CD14-positive monocyte (primary cell): Measurements from ENCODE around the gene OR10H4. TPM values are rescaled to one million over a fixed set of nuclear protein-coding genes. Genes with fewer than 3 reads are reported as not detected.

Experiments used
- DNase-seq, 3 donors: peaks; one replicate each; pipeline ENCODE4 v3.0.0-alpha.2; 2011 to 2022
- H2AFZ ChIP-seq: 2 replicates; pipeline ENCODE4 v1.6.0; 2012; ENCODE audit warnings: mild to moderate bottlenecking, low read depth, low read length, inconsistent platforms; ENCODE audit not compliant: insufficient read depth, poor library complexity, severe bottlenecking
- H3K27ac ChIP-seq, 2 donors: 1 replicate in 1 of 2; 2 replicates in 1 of 2; pipeline ENCODE4 v1.5.1; 2012 to 2013; ENCODE audit warnings: low read length in 2 of 2, control low read depth in 1 of 2, inconsistent platforms in 1 of 2, low read depth in 1 of 2, mild to moderate bottlenecking in 1 of 2
- H3K27me3 ChIP-seq, 2 donors: one replicate each; pipeline versions ENCODE4 v1.6.0 to v1.6.1; 2011 to 2013; ENCODE audit warnings: low read length in 2 of 2; ENCODE audit not compliant: control insufficient read depth in 2 of 2, insufficient read depth in 2 of 2
- H3K36me3 ChIP-seq, 2 donors: replicated peaks in 1 of 2; 1 replicate in 1 of 2; 2 replicates in 1 of 2; pipeline versions ENCODE4 v1.5.1 to v1.6.1; 2012 to 2013; ENCODE audit warnings: low read length in 2 of 2, control low read depth in 1 of 2, inconsistent platforms in 1 of 2, mild to moderate bottlenecking in 1 of 2; ENCODE audit not compliant: insufficient read depth in 2 of 2, control insufficient read depth in 1 of 2
- H3K4me1 ChIP-seq, 2 donors: 1 replicate in 1 of 2; 2 replicates in 1 of 2; pipeline versions ENCODE4 v1.5.1 to v1.6.1; 2012 to 2013; ENCODE audit warnings: low read length in 2 of 2, control low read depth in 1 of 2, inconsistent platforms in 1 of 2, mild to moderate bottlenecking in 1 of 2, moderate library complexity in 1 of 2; ENCODE audit not compliant: insufficient read depth in 2 of 2, control insufficient read depth in 1 of 2
- H3K4me2 ChIP-seq: replicated peaks from 2 replicates; pipeline ENCODE3; 2012; ENCODE audit warnings: low read length, moderate library complexity, mild to moderate bottlenecking; ENCODE audit not compliant: poor library complexity, severe bottlenecking; ENCODE audit errors: extremely low read depth
- H3K4me3 ChIP-seq, 3 experiments: fragments of 200-600 bp in 1 of 3; sonication (generic) in 1 of 3; replicated peaks in 1 of 3; 1 replicate in 2 of 3; 2 replicates in 1 of 3; pipeline ENCODE4 v1.5.1; 2011 to 2013; ENCODE audit warnings: low read length in 3 of 3, mild to moderate bottlenecking in 3 of 3, control low read depth in 2 of 3, low read depth in 2 of 3, inconsistent platforms in 1 of 3, moderate library complexity in 1 of 3
- H3K79me2 ChIP-seq: 2 replicates; pipeline ENCODE4 v1.6.0; 2012; ENCODE audit warnings: mild to moderate bottlenecking, control low read depth, inconsistent platforms, low read length, moderate library complexity; ENCODE audit not compliant: insufficient read depth
- H3K9ac ChIP-seq: 2 replicates; pipeline ENCODE4 v1.6.0; 2017; ENCODE audit warnings: low read length, mild to moderate bottlenecking; ENCODE audit not compliant: insufficient read depth, poor library complexity, severe bottlenecking
- H3K9me3 ChIP-seq, 2 donors: replicated peaks in 1 of 2; 1 replicate in 1 of 2; 2 replicates in 1 of 2; pipeline versions ENCODE4 v1.5.1 to v1.6.1; 2012 to 2013; ENCODE audit warnings: low read length in 2 of 2, control low read depth in 1 of 2; ENCODE audit not compliant: control insufficient read depth in 1 of 2, insufficient read depth in 1 of 2
- H4K20me1 ChIP-seq: 2 replicates; pipeline ENCODE4 v1.6.0; 2012; ENCODE audit warnings: mild to moderate bottlenecking, low read length, control low read depth, moderate library complexity; ENCODE audit not compliant: insufficient read depth
- H3K27ac Mint-ChIP-seq, 7 donors: one replicate each; pipeline ENCODE4 v1.8.0; 2020; ENCODE audit warnings: mild to moderate bottlenecking in 7 of 7, mixed read lengths in 7 of 7, moderate library complexity in 6 of 7, inconsistent platforms in 2 of 7
- H3K27me3 Mint-ChIP-seq, 3 donors: one replicate each; pipeline ENCODE4 v1.8.0; 2021 to 2022; ENCODE audit warnings: low read depth in 3 of 3, mild to moderate bottlenecking in 3 of 3, mixed read lengths in 3 of 3, moderate library complexity in 3 of 3, inconsistent platforms in 1 of 3
- H3K36me3 Mint-ChIP-seq, 2 donors: one replicate each; pipeline ENCODE4 v1.8.0; 2020; ENCODE audit warnings: mixed read lengths in 2 of 2, inconsistent platforms in 1 of 2, mild to moderate bottlenecking in 1 of 2
- H3K4me1 Mint-ChIP-seq: one replicate; pipeline ENCODE4 v1.8.0; 2020; ENCODE audit warnings: mild to moderate bottlenecking, mixed read lengths
- H3K4me3 Mint-ChIP-seq, 2 donors: one replicate each; pipeline ENCODE4 v1.8.0; 2020; ENCODE audit warnings: mild to moderate bottlenecking in 2 of 2, mixed read lengths in 2 of 2, moderate library complexity in 1 of 2
- H3K9me3 Mint-ChIP-seq, 7 donors: one replicate each; pipeline ENCODE4 v1.8.0; 2020 to 2022; ENCODE audit warnings: mixed read lengths in 7 of 7, mild to moderate bottlenecking in 6 of 7, moderate library complexity in 6 of 7, inconsistent platforms in 2 of 7
- CTCF ChIP-seq: fragments of 200-600 bp; IDR thresholded peaks from one replicate; pipeline ENCODE4 v1.8.0; 2022; ENCODE audit warnings: antibody characterized with exemption, mild to moderate bottlenecking
- WGBS: methylation state at CpG from one replicate; pipeline ENCODE4 v1.1.5; 2013; ENCODE audit warnings: missing lambda C conversion rate; ENCODE audit not compliant: insufficient coverage; 5-methylcytosine and 5-hydroxymethylcytosine counted together
- intact Hi-C, 2 donors: fragments of 100-400 bp; cut with micrococcal nuclease; formaldehyde crosslinking; loops; one replicate each; pipeline versions ENCODE4 v1.15.0 to v1.15.1; 2023
- polyA plus RNA-seq, 3 donors: library from polyadenylated mRNA; depleted of rRNA in 1 of 3; unstranded in 2 of 3; stranded (reverse) in 1 of 3; fragments of 300-500 nt in 2 of 3; fragments of >200 nt in 1 of 3; fragmentation: Illumina TruSeq in 2 of 3; gene quantifications; 1 replicate in 2 of 3; 2 replicates in 1 of 3; pipeline ENCODE4 v1.2.3, GENCODE V29; 2012 to 2021

Gene OR10H4
- polyA plus RNA-seq, 3 donors: not detected

DNA sequence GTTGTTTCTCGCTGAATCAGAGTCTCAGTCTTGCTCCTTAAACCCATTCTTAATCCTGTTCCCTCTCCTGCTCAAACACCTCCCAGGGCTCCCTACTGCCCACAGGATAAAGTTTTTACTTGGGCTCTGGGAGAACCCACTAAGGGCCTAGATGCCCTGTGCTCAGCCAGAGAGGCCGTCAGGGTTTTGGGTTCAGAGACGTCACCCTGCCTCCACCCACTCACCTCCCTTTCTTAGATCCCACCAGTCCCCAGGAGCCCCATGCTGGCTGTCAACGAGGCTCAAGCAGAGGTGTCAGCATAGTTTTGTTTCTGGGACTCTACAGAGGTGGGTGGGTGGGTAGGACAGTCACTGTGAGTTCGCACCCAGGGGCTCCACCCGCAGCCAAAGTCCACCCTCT lies 35.4 kb upstream of the OR10H4 start:
- Histone ChIP-seq H3K4me2 (no peak overlapping the region), H2AFZ (no peak overlapping the region), H3K36me3 (no peaks in the 10 kb centered on the region), H4K20me1 (no peaks in the 10 kb centered on the region), H3K27me3 (peaks cover 0 to 7% of the 10 kb centered on the region in 2 donors), H3K9me3 (peaks cover 7 to 13% of the 10 kb centered on the region in 2 donors), H3K79me2 (no peaks in the 10 kb centered on the region), H3K4me3 (no peak overlapping the region), H3K9ac (no peak overlapping the region), H3K4me1 (peaks cover 8 to 13% of the 10 kb centered on the region in 2 donors), H3K27ac (no peak overlapping the region)
- intact Hi-C loops: no loop called here
- Mint-ChIP-seq H3K27me3 (peaks cover 6 to 16% (median 14%) of the 10 kb centered on the region in 3 donors), H3K9me3 (peaks cover 9 to 20% (median 14%) of the 10 kb centered on the region in 7 donors), H3K4me1 (peaks cover 18% of the 10 kb centered on the region), H3K36me3 (no peaks in the 10 kb centered on the region), H3K27ac (no peak overlapping the region), H3K4me3 (no peak overlapping the region)
- no peak for DNase-seq
- WGBS: 87% methylated on average over 4 of the region's 6 CpGs
- TF ChIP-seq CTCF: no peak

GRCh38 chr19:15913830-15914229 lies 35.0 kb upstream of the OR10H4 start:
- Mint-ChIP-seq H3K27me3 (peaks cover 6 to 16% (median 14%) of the 10 kb centered on the region in 3 donors), H3K9me3 (peaks cover 9 to 20% (median 14%) of the 10 kb centered on the region in 7 donors), H3K27ac (no peak overlapping the region), H3K4me3 (no peak overlapping the region), H3K4me1 (peaks cover 18% of the 10 kb centered on the region), H3K36me3 (no peaks in the 10 kb centered on the region)
- Histone ChIP-seq H3K79me2 (no peaks in the 10 kb centered on the region), H2AFZ (no peak overlapping the region), H4K20me1 (no peaks in the 10 kb centered on the region), H3K27me3 (peaks cover 0 to 7% of the 10 kb centered on the region in 2 donors), H3K9ac (no peak overlapping the region), H3K4me3 (no peak overlapping the region), H3K27ac (no peak overlapping the region), H3K4me1 (peaks cover 8 to 13% of the 10 kb centered on the region in 2 donors), H3K36me3 (no peaks in the 10 kb centered on the region), H3K9me3 (peaks cover 7 to 13% of the 10 kb centered on the region in 2 donors), H3K4me2 (no peak overlapping the region)
- intact Hi-C loops: no loop called here
- TF ChIP-seq CTCF: no peak
- DNase-seq: no peak
- 95% methylated on average over 6 of the region's 8 CpGs for WGBS
